ENCODE measurements around the gene KCNA5.
A peak's percentile ranks its signal among the peaks of the same experiment; 100 is the strongest.

KCNA5 gene

GRCh38 chr12:5071496-5071895 is 27.8 kb downstream of the KCNA5 start:
- DNase-seq (ENCODE audit: low spot score) = no peak
- Histone ChIP-seq H3K4me3 (ENCODE audit: severe bottlenecking) (no peak overlapping the region), H3K27me3 (ENCODE audit: insufficient read depth, poor library complexity, severe bottlenecking) (peaks cover under 1% of the 10 kb centered on the region), H3K36me3 (ENCODE audit: low read depth) (no peaks in the 10 kb centered on the region), H3K4me1 (ENCODE audit: insufficient read depth, poor library complexity, severe bottlenecking) (no peaks in the 10 kb centered on the region), H3K9me3 (ENCODE audit: severe bottlenecking) (no peaks in the 10 kb centered on the region), H3K27ac (ENCODE audit: poor library complexity, severe bottlenecking) (no peak overlapping the region)
- TF ChIP-seq CTCF (IDR thresholded peaks at IDR 0.05; ENCODE audit: poor library complexity, severe bottlenecking) = no peak
- ATAC-seq (ENCODE audit: low read depth) = no peak

GRCh38 chr12:5072311-5072710 is 28.6 kb downstream of the KCNA5 start:
- no peak for DNase-seq (ENCODE audit: low spot score)
- Histone ChIP-seq H3K27ac (ENCODE audit: poor library complexity, severe bottlenecking) (no peak overlapping the region), H3K36me3 (ENCODE audit: low read depth) (no peaks in the 10 kb centered on the region), H3K9me3 (ENCODE audit: severe bottlenecking) (no peaks in the 10 kb centered on the region), H3K27me3 (ENCODE audit: insufficient read depth, poor library complexity, severe bottlenecking) (no peaks in the 10 kb centered on the region), H3K4me1 (ENCODE audit: insufficient read depth, poor library complexity, severe bottlenecking) (no peaks in the 10 kb centered on the region), H3K4me3 (ENCODE audit: severe bottlenecking) (no peak overlapping the region)
- TF ChIP-seq CTCF (IDR thresholded peaks at IDR 0.05; ENCODE audit: poor library complexity, severe bottlenecking) = no peak
- no peak for ATAC-seq (ENCODE audit: low read depth)

GRCh38 chr12:5073054-5073453 is 29.4 kb downstream of the KCNA5 start:
- H3K27ac ChIP-seq (ENCODE audit: poor library complexity, severe bottlenecking) = no peak overlapping the region
- no peaks in the 10 kb centered on the region for H3K36me3 ChIP-seq (ENCODE audit: low read depth)
- H3K9me3 ChIP-seq (ENCODE audit: severe bottlenecking) = no peaks in the 10 kb centered on the region
- no peaks in the 10 kb centered on the region for H3K4me1 ChIP-seq (ENCODE audit: insufficient read depth, poor library complexity, severe bottlenecking)
- DNase-seq (ENCODE audit: low spot score) (no peak), ATAC-seq (ENCODE audit: low read depth) (no peak)
- no peak for TF ChIP-seq CTCF (IDR thresholded peaks at IDR 0.05; ENCODE audit: poor library complexity, severe bottlenecking)
- H3K4me3 ChIP-seq (ENCODE audit: severe bottlenecking) = no peak overlapping the region
- H3K27me3 ChIP-seq (ENCODE audit: insufficient read depth, poor library complexity, severe bottlenecking) = no peaks in the 10 kb centered on the region

GRCh38 chr12:5073853-5074252 is 30.2 kb downstream of the KCNA5 start:
- no peaks in the 10 kb centered on the region for H3K9me3 ChIP-seq (ENCODE audit: severe bottlenecking)
- H3K27ac ChIP-seq (ENCODE audit: poor library complexity, severe bottlenecking) = no peak overlapping the region
- peak; percentile 10 for TF ChIP-seq CTCF (IDR thresholded peaks at IDR 0.05; ENCODE audit: poor library complexity, severe bottlenecking)
- no peak for DNase-seq (ENCODE audit: low spot score)
- no peak for ATAC-seq (ENCODE audit: low read depth)
- H3K4me1 ChIP-seq (ENCODE audit: insufficient read depth, poor library complexity, severe bottlenecking) = no peaks in the 10 kb centered on the region
- H3K27me3 ChIP-seq (ENCODE audit: insufficient read depth, poor library complexity, severe bottlenecking) = no peaks in the 10 kb centered on the region
- H3K36me3 ChIP-seq (ENCODE audit: low read depth) = no peaks in the 10 kb centered on the region
- no peak overlapping the region for H3K4me3 ChIP-seq (ENCODE audit: severe bottlenecking)

- H3K4me3 ChIP-seq (ENCODE audit: severe bottlenecking) = no peak overlapping the region
- no peak for TF ChIP-seq CTCF (IDR thresholded peaks at IDR 0.05; ENCODE audit: poor library complexity, severe bottlenecking)
- DNase-seq (ENCODE audit: low spot score) (no peak), ATAC-seq (ENCODE audit: low read depth) (no peak)
- no peaks in the 10 kb centered on the region for H3K9me3 ChIP-seq (ENCODE audit: severe bottlenecking)
- no peak overlapping the region for H3K27ac ChIP-seq (ENCODE audit: poor library complexity, severe bottlenecking)
- H3K36me3 ChIP-seq (ENCODE audit: low read depth) = no peaks in the 10 kb centered on the region
- no peaks in the 10 kb centered on the region for H3K27me3 ChIP-seq (ENCODE audit: insufficient read depth, poor library complexity, severe bottlenecking)
- H3K4me1 ChIP-seq (ENCODE audit: insufficient read depth, poor library complexity, severe bottlenecking) = no peaks in the 10 kb centered on the region
Observed at GRCh38 chr12:5076761-5077160, 33.1 kb downstream of the KCNA5 start.

Data from RWPE2 (cell line).